H1 (cell line): ENCODE measurements around the gene RCAN3. TPM values are rescaled to one million over a fixed set of nuclear protein-coding genes. Genes with fewer than 3 reads are reported as not detected.

ENCODE experiments used
- BACH1 ChIP-seq: IDR thresholded peaks from 2 replicates; pipeline ENCODE4 v1.6.1; 2012; ENCODE audit warnings: low read length, improper control_type of control experiment
- CEBPB ChIP-seq: IDR thresholded peaks from 2 replicates; pipeline ENCODE4 v1.6.1; 2012; ENCODE audit warnings: low read depth, low read length
- MAFK ChIP-seq: IDR thresholded peaks from 2 replicates; pipeline ENCODE4 v1.6.1; 2012; ENCODE audit warnings: low read depth, mild to moderate bottlenecking, improper control_type of control experiment, low read length
- POLR2AphosphoS5 ChIP-seq: IDR thresholded peaks from 2 replicates; pipeline ENCODE4 v1.6.1; 2011; ENCODE audit warnings: low read depth, low read length
- YY1 ChIP-seq: IDR thresholded peaks from 2 replicates; pipeline ENCODE4 v1.6.1; 2011; ENCODE audit warnings: low read depth, mild to moderate bottlenecking, low read length
- polyA plus RNA-seq, 7 experiments: library from polyadenylated mRNA; depleted of rRNA in 3 of 7; stranded (reverse) in 5 of 7; unstranded in 2 of 7; fragments of >200 nt in 5 of 7; fragments of 200-250 nt in 2 of 7; gene quantifications; 1 replicate in 5 of 7; 2 replicates in 1 of 7; 4 replicates in 1 of 7; pipeline versions ENCODE4 v1.2.1 to v1.2.3, GENCODE V29; 2011 to 2013; ENCODE audit warnings: missing spikeins in 2 of 7, mixed read lengths in 2 of 7
- total RNA-seq: library from RNA; stranded (reverse); fragmentation: NEBNext Ultra II Directional; extraction: Animal tissue kit (Norgen Biotek cat#: 25700); gene quantifications from 2 replicates; pipeline ENCODE4 v1.2.1, GENCODE V29; 2021
- TF ChIP-seq, protein P1 (sequence below): fragments of 300-600 bp; sonication (generic); IDR thresholded peaks from 2 replicates; pipeline ENCODE4 v1.7.1; 2012; ENCODE audit warnings: low read length, moderate library complexity, mild to moderate bottlenecking, inconsistent platforms; ENCODE audit not compliant: insufficient replicate concordance
- TF ChIP-seq, protein P2 (sequence below), 3 experiments: IDR thresholded peaks; 1 replicate in 2 of 3; 2 replicates in 1 of 3; pipeline versions ENCODE4 v1.5.1 to v1.6.1; 2011; ENCODE audit warnings: low read length in 3 of 3, mild to moderate bottlenecking in 3 of 3, inconsistent platforms in 2 of 3, low read depth in 1 of 3, moderate library complexity in 1 of 3; ENCODE audit not compliant: insufficient read depth in 1 of 3; ENCODE audit errors: control extremely low read depth in 1 of 3

Gene RCAN3
- total and polyA plus RNA-seq, 2 of the 8 experiments (the other 6 are each of a cell fraction or from before 2014, with no cell fraction given), result 5.6 to 16.6 TPM

DNA sequence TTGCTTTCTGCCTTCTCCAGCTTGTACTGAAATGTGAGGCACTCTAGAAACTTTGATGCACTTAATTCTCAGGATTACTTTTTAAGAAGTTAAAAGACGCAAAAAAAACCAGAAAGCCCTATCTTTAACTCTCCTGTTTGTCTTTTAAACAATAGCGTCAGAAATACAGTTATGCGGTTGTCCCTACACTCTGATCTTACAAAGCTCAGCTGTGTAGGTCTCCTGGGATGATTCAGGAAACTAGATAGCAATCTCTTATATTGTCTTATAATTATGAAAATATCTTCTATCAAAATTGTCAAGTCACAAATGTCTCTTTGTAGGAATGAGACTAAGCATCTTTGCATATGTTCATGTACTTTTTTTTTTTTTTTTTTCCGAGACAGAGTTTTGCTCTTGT lies 26.9 kb upstream of the RCAN3 start (continued):
- TF ChIP-seq, protein P1, sequence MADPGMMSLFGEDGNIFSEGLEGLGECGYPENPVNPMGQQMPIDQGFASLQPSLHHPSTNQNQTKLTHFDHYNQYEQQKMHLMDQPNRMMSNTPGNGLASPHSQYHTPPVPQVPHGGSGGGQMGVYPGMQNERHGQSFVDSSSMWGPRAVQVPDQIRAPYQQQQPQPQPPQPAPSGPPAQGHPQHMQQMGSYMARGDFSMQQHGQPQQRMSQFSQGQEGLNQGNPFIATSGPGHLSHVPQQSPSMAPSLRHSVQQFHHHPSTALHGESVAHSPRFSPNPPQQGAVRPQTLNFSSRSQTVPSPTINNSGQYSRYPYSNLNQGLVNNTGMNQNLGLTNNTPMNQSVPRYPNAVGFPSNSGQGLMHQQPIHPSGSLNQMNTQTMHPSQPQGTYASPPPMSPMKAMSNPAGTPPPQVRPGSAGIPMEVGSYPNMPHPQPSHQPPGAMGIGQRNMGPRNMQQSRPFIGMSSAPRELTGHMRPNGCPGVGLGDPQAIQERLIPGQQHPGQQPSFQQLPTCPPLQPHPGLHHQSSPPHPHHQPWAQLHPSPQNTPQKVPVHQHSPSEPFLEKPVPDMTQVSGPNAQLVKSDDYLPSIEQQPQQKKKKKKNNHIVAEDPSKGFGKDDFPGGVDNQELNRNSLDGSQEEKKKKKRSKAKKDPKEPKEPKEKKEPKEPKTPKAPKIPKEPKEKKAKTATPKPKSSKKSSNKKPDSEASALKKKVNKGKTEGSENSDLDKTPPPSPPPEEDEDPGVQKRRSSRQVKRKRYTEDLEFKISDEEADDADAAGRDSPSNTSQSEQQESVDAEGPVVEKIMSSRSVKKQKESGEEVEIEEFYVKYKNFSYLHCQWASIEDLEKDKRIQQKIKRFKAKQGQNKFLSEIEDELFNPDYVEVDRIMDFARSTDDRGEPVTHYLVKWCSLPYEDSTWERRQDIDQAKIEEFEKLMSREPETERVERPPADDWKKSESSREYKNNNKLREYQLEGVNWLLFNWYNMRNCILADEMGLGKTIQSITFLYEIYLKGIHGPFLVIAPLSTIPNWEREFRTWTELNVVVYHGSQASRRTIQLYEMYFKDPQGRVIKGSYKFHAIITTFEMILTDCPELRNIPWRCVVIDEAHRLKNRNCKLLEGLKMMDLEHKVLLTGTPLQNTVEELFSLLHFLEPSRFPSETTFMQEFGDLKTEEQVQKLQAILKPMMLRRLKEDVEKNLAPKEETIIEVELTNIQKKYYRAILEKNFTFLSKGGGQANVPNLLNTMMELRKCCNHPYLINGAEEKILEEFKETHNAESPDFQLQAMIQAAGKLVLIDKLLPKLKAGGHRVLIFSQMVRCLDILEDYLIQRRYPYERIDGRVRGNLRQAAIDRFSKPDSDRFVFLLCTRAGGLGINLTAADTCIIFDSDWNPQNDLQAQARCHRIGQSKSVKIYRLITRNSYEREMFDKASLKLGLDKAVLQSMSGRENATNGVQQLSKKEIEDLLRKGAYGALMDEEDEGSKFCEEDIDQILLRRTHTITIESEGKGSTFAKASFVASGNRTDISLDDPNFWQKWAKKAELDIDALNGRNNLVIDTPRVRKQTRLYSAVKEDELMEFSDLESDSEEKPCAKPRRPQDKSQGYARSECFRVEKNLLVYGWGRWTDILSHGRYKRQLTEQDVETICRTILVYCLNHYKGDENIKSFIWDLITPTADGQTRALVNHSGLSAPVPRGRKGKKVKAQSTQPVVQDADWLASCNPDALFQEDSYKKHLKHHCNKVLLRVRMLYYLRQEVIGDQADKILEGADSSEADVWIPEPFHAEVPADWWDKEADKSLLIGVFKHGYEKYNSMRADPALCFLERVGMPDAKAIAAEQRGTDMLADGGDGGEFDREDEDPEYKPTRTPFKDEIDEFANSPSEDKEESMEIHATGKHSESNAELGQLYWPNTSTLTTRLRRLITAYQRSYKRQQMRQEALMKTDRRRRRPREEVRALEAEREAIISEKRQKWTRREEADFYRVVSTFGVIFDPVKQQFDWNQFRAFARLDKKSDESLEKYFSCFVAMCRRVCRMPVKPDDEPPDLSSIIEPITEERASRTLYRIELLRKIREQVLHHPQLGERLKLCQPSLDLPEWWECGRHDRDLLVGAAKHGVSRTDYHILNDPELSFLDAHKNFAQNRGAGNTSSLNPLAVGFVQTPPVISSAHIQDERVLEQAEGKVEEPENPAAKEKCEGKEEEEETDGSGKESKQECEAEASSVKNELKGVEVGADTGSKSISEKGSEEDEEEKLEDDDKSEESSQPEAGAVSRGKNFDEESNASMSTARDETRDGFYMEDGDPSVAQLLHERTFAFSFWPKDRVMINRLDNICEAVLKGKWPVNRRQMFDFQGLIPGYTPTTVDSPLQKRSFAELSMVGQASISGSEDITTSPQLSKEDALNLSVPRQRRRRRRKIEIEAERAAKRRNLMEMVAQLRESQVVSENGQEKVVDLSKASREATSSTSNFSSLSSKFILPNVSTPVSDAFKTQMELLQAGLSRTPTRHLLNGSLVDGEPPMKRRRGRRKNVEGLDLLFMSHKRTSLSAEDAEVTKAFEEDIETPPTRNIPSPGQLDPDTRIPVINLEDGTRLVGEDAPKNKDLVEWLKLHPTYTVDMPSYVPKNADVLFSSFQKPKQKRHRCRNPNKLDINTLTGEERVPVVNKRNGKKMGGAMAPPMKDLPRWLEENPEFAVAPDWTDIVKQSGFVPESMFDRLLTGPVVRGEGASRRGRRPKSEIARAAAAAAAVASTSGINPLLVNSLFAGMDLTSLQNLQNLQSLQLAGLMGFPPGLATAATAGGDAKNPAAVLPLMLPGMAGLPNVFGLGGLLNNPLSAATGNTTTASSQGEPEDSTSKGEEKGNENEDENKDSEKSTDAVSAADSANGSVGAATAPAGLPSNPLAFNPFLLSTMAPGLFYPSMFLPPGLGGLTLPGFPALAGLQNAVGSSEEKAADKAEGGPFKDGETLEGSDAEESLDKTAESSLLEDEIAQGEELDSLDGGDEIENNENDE, result no peak
- TF ChIP-seq CEBPB (no peak), YY1 (no peak), BACH1 (no peak), MAFK (no peak), POLR2AphosphoS5 (no peak)
- TF ChIP-seq, protein P2, sequence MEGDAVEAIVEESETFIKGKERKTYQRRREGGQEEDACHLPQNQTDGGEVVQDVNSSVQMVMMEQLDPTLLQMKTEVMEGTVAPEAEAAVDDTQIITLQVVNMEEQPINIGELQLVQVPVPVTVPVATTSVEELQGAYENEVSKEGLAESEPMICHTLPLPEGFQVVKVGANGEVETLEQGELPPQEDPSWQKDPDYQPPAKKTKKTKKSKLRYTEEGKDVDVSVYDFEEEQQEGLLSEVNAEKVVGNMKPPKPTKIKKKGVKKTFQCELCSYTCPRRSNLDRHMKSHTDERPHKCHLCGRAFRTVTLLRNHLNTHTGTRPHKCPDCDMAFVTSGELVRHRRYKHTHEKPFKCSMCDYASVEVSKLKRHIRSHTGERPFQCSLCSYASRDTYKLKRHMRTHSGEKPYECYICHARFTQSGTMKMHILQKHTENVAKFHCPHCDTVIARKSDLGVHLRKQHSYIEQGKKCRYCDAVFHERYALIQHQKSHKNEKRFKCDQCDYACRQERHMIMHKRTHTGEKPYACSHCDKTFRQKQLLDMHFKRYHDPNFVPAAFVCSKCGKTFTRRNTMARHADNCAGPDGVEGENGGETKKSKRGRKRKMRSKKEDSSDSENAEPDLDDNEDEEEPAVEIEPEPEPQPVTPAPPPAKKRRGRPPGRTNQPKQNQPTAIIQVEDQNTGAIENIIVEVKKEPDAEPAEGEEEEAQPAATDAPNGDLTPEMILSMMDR (IDR thresholded peaks at IDR 0.05; ENCODE audit: control extremely low read depth in 1 of 3, insufficient read depth in 1 of 3, low read depth in 1 of 3, low read length in 3 of 3), result no peak
